Mesenchymal stem cell (in vitro differentiated cells and primary cell): ENCODE results near the gene UCHL5.

ENCODE experiments used
- DNase-seq: peaks from one replicate; pipeline ENCODE4 v3.0.0-alpha.2; 2013
- H2AFZ ChIP-seq: one replicate; pipeline ENCODE4 v1.6.1; 2013; ENCODE audit warnings: low read depth, mild to moderate bottlenecking, control low read depth, inconsistent platforms, low read length, moderate library complexity
- H2AK5ac ChIP-seq: 2 replicates; pipeline ENCODE4 v1.6.1; 2013; ENCODE audit warnings: low read length, moderate library complexity, mild to moderate bottlenecking, inconsistent platforms; ENCODE audit not compliant: severe bottlenecking
- H2BK120ac ChIP-seq: one replicate; pipeline ENCODE4 v1.6.1; 2013; ENCODE audit warnings: low read depth, mild to moderate bottlenecking, inconsistent platforms, low read length, moderate library complexity
- H2BK12ac ChIP-seq, 2 experiments: one replicate each; pipeline ENCODE4 v1.6.1; 2013; ENCODE audit warnings: inconsistent platforms in 2 of 2, low read length in 2 of 2, mild to moderate bottlenecking in 2 of 2, moderate library complexity in 2 of 2, control low read depth in 1 of 2
- H2BK15ac ChIP-seq: one replicate; pipeline ENCODE4 v1.6.1; 2013; ENCODE audit warnings: mild to moderate bottlenecking, low read depth, inconsistent platforms; ENCODE audit not compliant: poor library complexity, severe bottlenecking
- H2BK5ac ChIP-seq: 2 replicates; pipeline ENCODE4 v1.6.1; 2013; ENCODE audit warnings: low read depth, mild to moderate bottlenecking, low read length, control low read depth, inconsistent platforms; ENCODE audit not compliant: poor library complexity, severe bottlenecking
- H3K14ac ChIP-seq, 2 experiments: one replicate each; pipeline ENCODE4 v1.6.1; 2013; ENCODE audit warnings: inconsistent platforms in 2 of 2, low read length in 2 of 2, control low read depth in 1 of 2, mild to moderate bottlenecking in 1 of 2, moderate library complexity in 1 of 2
- H3K18ac ChIP-seq, 2 experiments: one replicate each; pipeline ENCODE4 v1.6.1; 2013; ENCODE audit warnings: inconsistent platforms in 2 of 2, low read length in 2 of 2, control low read depth in 1 of 2, low read depth in 1 of 2, mild to moderate bottlenecking in 1 of 2
- H3K23ac ChIP-seq, 2 experiments: one replicate each; pipeline ENCODE4 v1.6.1; 2013; ENCODE audit warnings: inconsistent platforms in 2 of 2, low read length in 2 of 2, mild to moderate bottlenecking in 2 of 2, moderate library complexity in 2 of 2, control low read depth in 1 of 2
- H3K27ac ChIP-seq: 2 replicates; pipeline ENCODE4 v1.5.1; 2013; ENCODE audit warnings: mild to moderate bottlenecking, moderate library complexity, low read length, control low read depth, inconsistent platforms; ENCODE audit not compliant: poor library complexity, severe bottlenecking
- H3K27me3 ChIP-seq, 2 experiments: 2 replicates each; pipeline versions ENCODE4 v1.6.1 to v1.7.0; 2013; ENCODE audit warnings: low read length in 2 of 2, mild to moderate bottlenecking in 2 of 2, moderate library complexity in 2 of 2, control low read depth in 1 of 2, inconsistent platforms in 1 of 2; ENCODE audit not compliant: control insufficient read depth in 1 of 2, insufficient read depth in 1 of 2
- H3K36me3 ChIP-seq, 2 experiments: 2 replicates each; pipeline versions ENCODE4 v1.6.1 to v1.7.0; 2013; ENCODE audit warnings: low read length in 2 of 2, control low read depth in 1 of 2, inconsistent platforms in 1 of 2, low read depth in 1 of 2, mild to moderate bottlenecking in 1 of 2; ENCODE audit not compliant: insufficient read depth in 2 of 2, control insufficient read depth in 1 of 2
- H3K4ac ChIP-seq, 2 experiments: one replicate each; pipeline ENCODE4 v1.6.1; 2013; ENCODE audit warnings: inconsistent platforms in 2 of 2, low read length in 2 of 2, mild to moderate bottlenecking in 2 of 2, moderate library complexity in 2 of 2, control low read depth in 1 of 2, low read depth in 1 of 2
- H3K4me1 ChIP-seq: 2 replicates; pipeline ENCODE4 v1.6.1; 2013; ENCODE audit warnings: low read depth, low read length, control low read depth; ENCODE audit not compliant: control insufficient read depth, insufficient read depth
- H3K4me2 ChIP-seq: 2 replicates; pipeline ENCODE4 v1.6.1; 2013; ENCODE audit warnings: low read length, mild to moderate bottlenecking, inconsistent platforms; ENCODE audit not compliant: poor library complexity, severe bottlenecking
- H3K4me3 ChIP-seq, 2 experiments: 2 replicates each; pipeline versions ENCODE4 v1.5.1 to v1.7.0; 2013; ENCODE audit warnings: low read length in 2 of 2, mild to moderate bottlenecking in 2 of 2, control low read depth in 1 of 2, low read depth in 1 of 2; ENCODE audit not compliant: insufficient read depth in 1 of 2
- H3K79me1 ChIP-seq: replicated peaks from 2 replicates; pipeline ENCODE4 v1.6.1; 2013; ENCODE audit warnings: mild to moderate bottlenecking, control low read depth, low read length, inconsistent platforms; ENCODE audit not compliant: poor library complexity, severe bottlenecking
- H3K9ac ChIP-seq: 2 replicates; pipeline ENCODE4 v1.7.0; 2013; ENCODE audit warnings: mild to moderate bottlenecking, low read length, moderate library complexity
- H3K9me3 ChIP-seq: 2 replicates; pipeline ENCODE4 v1.7.0; 2013; ENCODE audit warnings: mild to moderate bottlenecking, low read length; ENCODE audit not compliant: control insufficient read depth
- H4K8ac ChIP-seq: one replicate; pipeline ENCODE4 v1.6.1; 2013; ENCODE audit warnings: inconsistent platforms, mild to moderate bottlenecking, low read length, moderate library complexity
- H4K91ac ChIP-seq: one replicate; pipeline ENCODE4 v1.6.1; 2013; ENCODE audit warnings: mild to moderate bottlenecking, low read length, inconsistent platforms
- WGBS: methylation state at CpG from one replicate; pipeline ENCODE4 v1.1.7; 2013; ENCODE audit warnings: mixed read lengths; 5-methylcytosine and 5-hydroxymethylcytosine counted together

UCHL5 gene

GRCh38 chr1:193086342-193086741 is 27.2 kb upstream of the UCHL5 start:
- no peaks in the 10 kb centered on the region for H3K27me3 ChIP-seq

GRCh38 chr1:193085263-193085662 is 26.1 kb upstream of the UCHL5 start:
- H3K27ac ChIP-seq: no peak overlapping the region
- H2AFZ ChIP-seq: no peak overlapping the region
- H3K9ac ChIP-seq: no peak overlapping the region
- H3K4ac ChIP-seq: no peak overlapping the region
- no peak overlapping the region for H2BK120ac ChIP-seq
- no peak overlapping the region for H2BK12ac ChIP-seq
- no peak for DNase-seq
- peaks cover 4 to 79% of the 10 kb centered on the region in 2 experiments for H3K36me3 ChIP-seq
- H3K4me1 ChIP-seq: no peaks in the 10 kb centered on the region
- no peak overlapping the region for H3K4me2 ChIP-seq
- no peaks in the 10 kb centered on the region for H3K27me3 ChIP-seq
- no peak overlapping the region for H3K23ac ChIP-seq
- no CpG with 5 or more reads among the region's 1 CpG for WGBS
- H3K4me3 ChIP-seq: no peak overlapping the region
- H2BK15ac ChIP-seq: no peak overlapping the region
- H3K79me1 ChIP-seq: peaks cover 9% of the 10 kb centered on the region
- H3K18ac ChIP-seq: no peak overlapping the region
- H2AK5ac ChIP-seq: no peak overlapping the region
- H3K14ac ChIP-seq: no peak overlapping the region
- H2BK5ac ChIP-seq: no peak overlapping the region
- no peaks in the 10 kb centered on the region for H3K9me3 ChIP-seq
- no peak overlapping the region for H4K91ac ChIP-seq
- H4K8ac ChIP-seq: no peak overlapping the region

More at GRCh38 chr1:193086342-193086741, 27.2 kb upstream of the UCHL5 start:
- H3K9ac ChIP-seq: no peak overlapping the region
- H3K14ac ChIP-seq: no peak overlapping the region
- no peak overlapping the region for H2AFZ ChIP-seq
- no peak overlapping the region for H3K4me3 ChIP-seq
- no peak overlapping the region for H3K4ac ChIP-seq
- no peak overlapping the region for H2BK5ac ChIP-seq
- H2BK120ac ChIP-seq: no peak overlapping the region
- no CpG with 5 or more reads among the region's 3 CpGs for WGBS
- H3K27ac ChIP-seq: no peak overlapping the region
- no peak overlapping the region for H2BK12ac ChIP-seq
- DNase-seq: no peak
- no peak overlapping the region for H4K8ac ChIP-seq
- H3K18ac ChIP-seq: no peak overlapping the region
- no peak overlapping the region for H2BK15ac ChIP-seq
- H3K36me3 ChIP-seq: peaks cover 4 to 79% of the 10 kb centered on the region in 2 experiments
- no peak overlapping the region for H2AK5ac ChIP-seq
- H3K4me2 ChIP-seq: no peak overlapping the region
- peaks cover 9% of the 10 kb centered on the region for H3K79me1 ChIP-seq
- no peak overlapping the region for H4K91ac ChIP-seq
- no peak overlapping the region for H3K23ac ChIP-seq
- no peaks in the 10 kb centered on the region for H3K4me1 ChIP-seq
- H3K9me3 ChIP-seq: no peaks in the 10 kb centered on the region

GRCh38 chr1:193083365-193084088 is 24.4 kb upstream of the UCHL5 start:
- Histone ChIP-seq H2AFZ (no peak overlapping the region), H3K27me3 (no peaks in the 10 kb centered on the region), H3K23ac (no peak overlapping the region), H3K18ac (no peak overlapping the region), H3K36me3 (peaks cover 8 to 85% of the 10 kb centered on the region in 2 experiments), H2AK5ac (no peak overlapping the region), H4K91ac (no peak overlapping the region), H2BK15ac (no peak overlapping the region), H3K4ac (no peak overlapping the region), H3K14ac (no peak overlapping the region), H3K4me1 (no peaks in the 10 kb centered on the region), H3K9me3 (no peaks in the 10 kb centered on the region), H2BK12ac (no peak overlapping the region), H3K4me2 (no peak overlapping the region), H3K4me3 (no peak overlapping the region), H3K27ac (no peak overlapping the region), H3K79me1 (peaks cover 11% of the 10 kb centered on the region), H2BK120ac (no peak overlapping the region), H4K8ac (no peak overlapping the region), H3K9ac (no peak overlapping the region), H2BK5ac (no peak overlapping the region)
- WGBS: 92% methylated on average over 4 of the region's 6 CpGs
- DNase-seq: no peak

GRCh38 chr1:193079187-193079586 is 20.0 kb upstream of the UCHL5 start:
- Histone ChIP-seq H3K4ac (no peak overlapping the region), H2AK5ac (no peak overlapping the region), H2BK12ac (no peak overlapping the region), H2BK15ac (no peak overlapping the region), H3K23ac (no peak overlapping the region), H3K18ac (no peak overlapping the region), H2BK120ac (no peak overlapping the region), H3K4me3 (no peak overlapping the region), H4K91ac (no peak overlapping the region), H2BK5ac (no peak overlapping the region), H3K4me2 (no peak overlapping the region), H3K4me1 (no peaks in the 10 kb centered on the region), H3K36me3 (peaks cover 10 to 82% of the 10 kb centered on the region in 2 experiments), H3K9ac (no peak overlapping the region), H2AFZ (no peak overlapping the region), H3K9me3 (peaks cover 12% of the 10 kb centered on the region), H4K8ac (no peak overlapping the region), H3K14ac (no peak overlapping the region), H3K79me1 (peaks cover 14% of the 10 kb centered on the region), H3K27ac (no peak overlapping the region), H3K27me3 (no peaks in the 10 kb centered on the region)
- WGBS: 96% methylated on average over 2 of the region's 3 CpGs
- no peak for DNase-seq
